Muscle of leg (tissue), 11 donors: Measurements from ENCODE around the gene CDC14B. TPM values are rescaled to one million over a fixed set of nuclear protein-coding genes. Genes with fewer than 3 reads are reported as not detected.

Experiments used
- DNase-seq: peaks from one replicate; pipeline ENCODE4 v3.0.0; 2013
- H3K27ac ChIP-seq: one replicate; pipeline ENCODE4 v1.5.1; 2013; ENCODE audit warnings: mild to moderate bottlenecking, low read length, control low read depth
- H3K27me3 ChIP-seq: one replicate; pipeline ENCODE4 v1.6.1; 2013; ENCODE audit warnings: low read length; ENCODE audit not compliant: control insufficient read depth, insufficient read depth
- H3K36me3 ChIP-seq: one replicate; pipeline ENCODE4 v1.6.1; 2013; ENCODE audit warnings: low read length; ENCODE audit not compliant: control insufficient read depth, insufficient read depth
- H3K4me1 ChIP-seq: one replicate; pipeline ENCODE4 v1.6.1; 2013; ENCODE audit warnings: low read length; ENCODE audit not compliant: control insufficient read depth, insufficient read depth
- H3K4me3 ChIP-seq: one replicate; pipeline ENCODE4 v1.5.1; 2013; ENCODE audit warnings: low read length, control low read depth
- H3K9me3 ChIP-seq: replicated peaks from 2 replicates; pipeline ENCODE4 v1.6.1; 2013; ENCODE audit warnings: low read depth, low read length; ENCODE audit not compliant: control insufficient read depth
- WGBS: methylation state at CpG from one replicate; pipeline ENCODE4 v1.1.5; 2013; ENCODE audit warnings: missing lambda C conversion rate; ENCODE audit not compliant: insufficient coverage; 5-methylcytosine and 5-hydroxymethylcytosine counted together
- polyA plus RNA-seq, 8 donors: library from polyadenylated mRNA; unstranded; fragments of 120-200 nt; gene quantifications; one replicate each; pipeline versions ENCODE4 v1.2.1 to v1.2.3, GENCODE V29; 2013; ENCODE audit warnings: inconsistent platforms in 1 of 8, low replicate concordance in 1 of 8; ENCODE audit not compliant: insufficient read length in 8 of 8, insufficient read depth in 1 of 8
- total RNA-seq: library from RNA; stranded (reverse); fragments of 120-200 nt; gene quantifications from one replicate; pipeline ENCODE4 v1.2.4, GENCODE V29; 2013

Gene CDC14B
- total and polyA plus RNA-seq, 9 donors = 12.9 to 19.0 (median 14.7) TPM

DNA sequence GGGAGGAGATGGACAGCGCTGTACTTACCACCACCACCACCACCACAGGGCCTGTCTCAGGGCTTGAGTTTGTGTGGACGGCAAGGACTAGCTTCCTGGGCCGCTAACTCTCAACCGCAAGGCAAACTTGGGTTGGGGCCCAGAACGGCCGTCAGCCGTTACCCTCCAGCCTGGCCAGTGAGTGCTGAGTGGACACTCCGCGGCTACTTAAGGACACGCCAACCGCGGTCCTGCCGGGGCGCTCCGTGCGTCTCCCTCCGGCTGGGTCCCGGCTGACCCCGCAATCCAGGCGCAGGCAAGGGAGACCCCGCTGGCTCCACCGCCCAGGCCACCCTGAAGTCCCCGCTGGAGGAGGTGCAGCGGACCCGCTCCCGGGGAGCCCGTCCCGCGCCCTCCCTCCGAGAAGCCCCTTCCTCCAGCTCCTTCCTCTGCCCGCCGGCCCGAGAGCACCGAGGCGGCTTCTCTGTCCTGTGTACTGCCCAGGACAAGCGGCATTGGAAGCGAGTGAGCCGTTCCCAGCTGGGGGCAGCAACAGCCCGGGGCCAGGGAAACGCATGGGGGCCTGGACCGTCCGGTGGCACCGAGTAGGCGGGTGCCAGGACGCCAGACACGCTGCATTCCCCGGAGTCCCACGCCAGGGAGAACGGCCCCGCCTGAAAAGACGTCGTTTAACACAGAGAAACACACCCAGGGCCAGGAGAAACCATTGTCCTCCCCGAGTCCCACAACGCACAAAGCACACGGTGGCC, 123.1 kb downstream of the CDC14B start:
- Histone ChIP-seq H3K4me3 (no peak overlapping the region), H3K36me3 (peaks cover 2% of the 10 kb centered on the region), H3K27ac (no peak overlapping the region), H3K4me1 (peaks cover 2% of the 10 kb centered on the region), H3K9me3 (no peaks in the 10 kb centered on the region), H3K27me3 (no peaks in the 10 kb centered on the region)
- WGBS = 91% methylated on average over 51 of the region's 55 CpGs
- DNase-seq = no peak

DNA sequence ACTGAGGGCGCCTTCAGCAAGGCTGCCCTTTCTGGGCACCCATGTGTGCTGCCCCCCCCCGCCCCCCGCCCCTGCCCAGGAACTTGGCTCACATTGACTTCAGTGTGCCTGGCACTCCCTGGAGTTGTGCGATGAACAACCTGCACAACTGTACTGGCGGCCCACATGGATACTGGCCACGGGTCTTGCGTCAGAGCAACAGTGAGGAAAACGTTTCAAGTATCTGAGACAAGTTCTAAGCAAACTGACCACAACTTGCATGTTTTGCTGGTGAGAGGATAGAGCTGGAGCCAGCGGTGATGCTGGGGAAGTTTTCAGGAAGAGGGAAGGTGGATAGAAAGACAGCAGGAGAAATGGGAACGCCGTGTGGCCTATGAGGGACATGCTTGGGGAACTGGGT, 124.3 kb downstream of the CDC14B start:
- 93% methylated on average over 11 of the region's 11 CpGs for WGBS
- Histone ChIP-seq H3K4me3 (no peak overlapping the region), H3K27ac (no peak overlapping the region), H3K9me3 (no peaks in the 10 kb centered on the region), H3K27me3 (no peaks in the 10 kb centered on the region), H3K36me3 (peaks cover 14% of the 10 kb centered on the region), H3K4me1 (peaks cover 2% of the 10 kb centered on the region)
- no peak for DNase-seq

DNA sequence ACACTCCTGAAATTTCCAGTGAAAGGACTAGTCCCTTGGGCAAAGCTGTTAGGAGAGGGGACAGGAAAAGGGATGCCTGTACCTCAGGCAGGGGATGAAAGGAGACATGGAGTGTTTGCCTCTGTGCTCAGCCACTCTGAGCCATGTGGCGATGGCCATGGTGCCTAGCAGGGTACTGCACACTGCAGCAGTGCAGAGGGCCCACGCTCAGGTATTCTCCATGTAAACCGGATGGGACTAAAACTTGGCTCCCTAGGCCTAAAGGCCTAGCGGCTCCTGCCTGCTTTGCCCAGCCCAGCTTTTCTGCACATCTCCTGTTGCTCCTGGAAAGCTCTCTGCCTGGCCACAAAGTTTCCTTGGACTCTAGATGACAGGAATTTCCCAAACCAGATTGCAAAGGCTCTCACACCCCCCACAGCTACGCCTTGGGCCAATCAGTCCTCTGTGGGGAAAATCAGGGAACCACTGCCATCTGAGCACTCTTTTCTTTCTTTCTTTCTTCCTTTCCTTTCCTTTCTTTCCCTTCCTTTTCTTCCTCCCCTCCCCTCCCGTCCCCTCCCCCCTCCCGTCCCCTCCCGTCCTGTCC, 125.3 kb downstream of the CDC14B start:
- peak; percentile 16 for DNase-seq
- H3K4me1 ChIP-seq = peaks cover 2% of the 10 kb centered on the region
- H3K27ac ChIP-seq = no peak overlapping the region
- no peak overlapping the region for H3K4me3 ChIP-seq
- WGBS = 79% methylated on average over 5 of the region's 8 CpGs
- H3K27me3 ChIP-seq = no peaks in the 10 kb centered on the region
- no peaks in the 10 kb centered on the region for H3K9me3 ChIP-seq
- H3K36me3 ChIP-seq = peaks cover 22% of the 10 kb centered on the region

DNA sequence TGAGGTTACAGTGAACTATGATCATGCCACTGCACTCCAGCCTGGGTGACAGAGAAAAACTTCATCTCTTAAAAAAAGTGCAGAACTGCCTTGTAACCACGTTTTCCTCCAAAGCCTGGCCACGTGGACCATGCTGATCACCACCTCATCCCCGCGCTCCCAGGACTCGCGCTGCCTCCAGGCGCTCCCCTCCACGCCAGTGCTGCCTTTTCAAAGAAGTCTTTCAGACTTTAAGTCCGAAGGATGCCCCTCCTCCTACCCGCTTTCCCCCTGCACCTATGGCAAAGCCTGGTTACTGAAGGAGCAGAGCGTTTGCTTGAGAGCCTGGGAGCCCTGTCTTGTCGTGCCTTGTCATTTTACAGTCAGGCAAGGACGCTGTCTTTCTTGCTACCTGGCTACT, 125.9 kb downstream of the CDC14B start:
- no peak for DNase-seq
- H3K4me1 ChIP-seq = peaks cover 2% of the 10 kb centered on the region
- H3K36me3 ChIP-seq = peaks cover 27% of the 10 kb centered on the region
- H3K4me3 ChIP-seq = no peak overlapping the region
- no peak overlapping the region for H3K27ac ChIP-seq
- 78% methylated on average over 10 of the region's 13 CpGs for WGBS
- no peaks in the 10 kb centered on the region for H3K9me3 ChIP-seq
- H3K27me3 ChIP-seq = no peaks in the 10 kb centered on the region

DNA sequence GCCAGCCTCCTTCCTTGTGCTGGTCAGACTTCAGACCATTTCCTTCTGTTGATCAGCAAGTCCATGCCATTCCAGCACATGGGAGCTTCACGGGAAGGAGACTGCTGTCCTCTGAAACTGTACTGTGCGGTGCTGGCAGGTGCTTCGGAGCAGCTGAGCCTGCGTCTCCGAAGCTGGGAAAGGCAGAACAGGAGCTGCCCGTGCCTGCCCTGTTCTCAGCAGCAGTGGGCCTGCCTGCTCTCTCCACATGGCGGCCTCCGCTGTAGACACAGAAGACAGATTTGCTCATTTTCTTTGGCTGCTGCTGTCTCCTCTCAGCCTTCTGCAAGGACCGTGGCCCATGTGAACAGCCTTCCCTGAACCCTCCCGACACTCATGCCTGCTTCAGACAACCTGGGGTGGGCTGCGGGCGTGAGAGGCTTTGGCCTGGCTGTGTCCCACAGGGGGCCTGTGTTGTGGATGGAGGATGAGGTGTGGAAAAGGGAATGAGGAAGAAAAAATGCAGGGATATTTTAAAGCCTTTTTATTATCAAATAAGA, 126.6 kb downstream of the CDC14B start:
- Histone ChIP-seq H3K27me3 (no peaks in the 10 kb centered on the region), H3K27ac (no peak overlapping the region), H3K4me1 (peaks cover 2% of the 10 kb centered on the region), H3K9me3 (no peaks in the 10 kb centered on the region), H3K4me3 (no peak overlapping the region), H3K36me3 (peaks cover 31% of the 10 kb centered on the region)
- WGBS = 64% methylated on average over 9 of the region's 12 CpGs
- peak; percentile 17 for DNase-seq

DNA sequence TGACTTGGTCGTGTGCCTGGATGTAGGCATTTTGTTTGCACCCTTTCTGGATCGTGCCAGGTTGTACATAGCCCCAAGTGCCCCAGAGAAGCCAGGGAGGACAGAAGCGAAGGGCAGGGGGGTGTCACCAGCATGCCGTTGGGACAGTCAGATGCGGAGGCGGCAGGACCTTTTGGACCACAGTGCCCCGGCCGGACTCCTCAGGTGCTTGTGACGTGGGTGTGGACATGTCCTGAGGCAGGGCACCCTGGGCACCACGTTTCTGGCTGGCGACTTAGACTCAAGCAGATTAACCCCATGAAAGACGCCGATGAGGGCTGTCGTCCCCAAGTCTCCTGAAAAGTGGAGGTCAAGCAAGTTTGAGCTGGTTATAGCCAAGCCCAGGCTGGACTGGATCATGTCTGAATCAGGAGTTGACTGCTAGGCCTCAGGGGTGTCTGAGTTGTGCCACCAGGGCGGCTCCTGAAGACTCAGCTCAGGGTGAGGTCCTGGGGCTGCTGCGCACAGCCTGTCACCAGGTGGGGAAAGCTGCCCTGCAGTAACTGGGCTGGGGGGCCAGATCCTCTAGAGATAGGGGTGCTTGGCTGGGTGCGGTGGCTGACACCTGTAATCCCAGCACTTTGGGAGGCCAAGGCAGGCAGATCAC, 127.6 kb downstream of the CDC14B start:
- Histone ChIP-seq H3K27me3 (no peaks in the 10 kb centered on the region), H3K9me3 (no peaks in the 10 kb centered on the region), H3K4me3 (no peak overlapping the region), H3K4me1 (peaks cover 4% of the 10 kb centered on the region), H3K36me3 (peaks cover 31% of the 10 kb centered on the region), H3K27ac (no peak overlapping the region)
- no peak for DNase-seq
- WGBS = 95% methylated on average over 16 of the region's 17 CpGs

DNA sequence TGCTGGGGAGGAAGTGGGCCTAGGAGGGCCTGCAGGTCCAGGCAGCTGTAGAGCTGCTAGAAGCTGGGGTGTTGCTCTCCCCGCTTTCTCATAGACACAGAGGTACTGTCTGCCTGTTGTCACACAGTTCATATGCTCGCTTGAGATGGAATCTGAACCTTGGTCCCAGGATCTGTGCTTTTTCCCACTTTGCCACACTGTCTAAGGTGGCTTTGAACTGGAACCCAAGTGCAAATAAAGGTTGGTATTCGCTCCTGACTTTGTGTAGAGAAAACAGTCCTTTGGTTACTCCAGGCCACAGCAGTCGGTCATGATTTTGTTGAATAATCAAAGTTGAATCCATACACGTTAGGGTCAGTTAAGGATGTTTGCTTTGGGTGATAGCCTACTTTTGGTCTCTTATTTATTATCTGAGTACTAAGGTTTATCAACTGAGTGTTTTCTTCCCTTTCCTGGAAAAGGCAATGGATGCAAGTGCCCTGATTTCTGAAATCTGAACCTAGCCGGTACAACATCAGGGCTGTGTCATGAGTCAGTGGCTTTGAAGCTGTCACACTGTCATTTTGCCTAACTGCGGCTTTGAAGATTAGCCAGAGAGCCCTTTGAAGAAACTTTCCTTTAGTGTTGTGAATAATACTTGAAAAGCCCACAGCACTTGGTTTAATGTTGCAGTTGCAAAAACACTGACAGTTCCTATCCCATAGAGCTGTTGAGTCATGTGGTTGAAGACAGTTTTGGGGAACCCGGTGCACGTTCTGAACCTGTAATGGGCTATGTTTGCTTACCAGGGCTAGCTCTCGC, 128.4 kb downstream of the CDC14B start:
- Histone ChIP-seq H3K4me3 (no peak overlapping the region), H3K9me3 (no peaks in the 10 kb centered on the region), H3K36me3 (peaks cover 31% of the 10 kb centered on the region), H3K27ac (no peak overlapping the region), H3K27me3 (no peaks in the 10 kb centered on the region), H3K4me1 (peaks cover 10% of the 10 kb centered on the region)
- 91% methylated on average over 4 of the region's 10 CpGs for WGBS
- no peak for DNase-seq

DNA sequence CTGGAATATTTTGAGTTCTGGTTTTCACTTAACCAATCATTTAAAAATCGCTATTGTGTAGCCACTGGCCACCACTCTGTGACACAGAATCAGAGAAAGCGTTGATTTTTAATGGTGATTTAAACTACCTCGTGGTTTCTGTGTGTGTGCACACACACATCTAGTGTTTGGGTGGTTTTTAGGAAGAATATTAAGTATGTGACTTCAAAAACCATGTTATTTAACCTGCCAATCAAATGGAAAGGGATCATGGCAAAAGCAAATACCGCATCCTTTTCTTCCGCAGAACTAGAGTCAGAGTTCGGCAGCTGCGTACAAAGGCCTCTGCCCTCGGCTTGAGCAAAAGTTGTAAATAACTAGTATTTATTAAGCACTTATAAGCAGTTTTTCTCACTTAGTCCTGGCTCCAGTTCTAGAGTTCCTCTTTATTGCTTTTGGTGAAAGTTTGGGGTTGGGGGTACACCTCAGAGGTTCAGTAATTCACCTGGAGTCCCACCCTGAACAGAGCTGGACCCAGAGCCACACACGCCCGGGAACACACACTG, 129.0 kb downstream of the CDC14B start:
- WGBS = 90% methylated on average over 2 of the region's 10 CpGs
- Histone ChIP-seq H3K4me1 (peaks cover 14% of the 10 kb centered on the region), H3K27me3 (no peaks in the 10 kb centered on the region), H3K27ac (no peak overlapping the region), H3K36me3 (peaks cover 31% of the 10 kb centered on the region), H3K4me3 (no peak overlapping the region), H3K9me3 (no peaks in the 10 kb centered on the region)
- no peak for DNase-seq

DNA sequence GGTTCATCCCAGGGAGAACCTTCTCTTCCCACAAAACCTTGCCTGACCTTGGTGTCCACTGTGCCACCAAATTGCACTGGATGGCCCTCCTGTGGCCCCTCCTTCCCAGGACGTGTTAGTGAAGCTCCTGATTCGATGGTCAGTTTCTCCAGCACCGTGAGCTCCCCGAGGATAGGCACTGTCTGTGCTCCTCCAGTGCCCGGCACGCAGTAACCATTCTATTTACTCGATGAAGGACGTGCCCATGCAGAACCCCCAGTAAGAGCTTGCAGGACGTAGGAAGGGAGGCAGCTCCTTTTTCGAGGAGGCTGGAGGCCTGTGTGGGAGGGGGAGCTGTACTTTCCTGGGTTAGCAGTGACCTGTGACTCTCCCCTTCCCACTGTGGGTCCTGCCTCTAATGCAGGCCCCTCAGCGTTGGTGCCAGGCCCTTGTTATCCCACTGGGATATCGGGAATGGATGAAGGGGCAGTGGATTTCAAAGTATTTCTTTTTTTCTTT, 130.1 kb downstream of the CDC14B start:
- no peaks in the 10 kb centered on the region for H3K9me3 ChIP-seq
- no peaks in the 10 kb centered on the region for H3K27me3 ChIP-seq
- 92% methylated on average over 7 of the region's 12 CpGs for WGBS
- H3K4me1 ChIP-seq = peaks cover 14% of the 10 kb centered on the region
- no peak overlapping the region for H3K27ac ChIP-seq
- H3K4me3 ChIP-seq = no peak overlapping the region
- no peak for DNase-seq
- H3K36me3 ChIP-seq = peaks cover 36% of the 10 kb centered on the region
